Endothelial cell (in vitro differentiated cells): ENCODE results near the gene FOSB. TPM values are rescaled to one million over a fixed set of nuclear protein-coding genes. Genes with fewer than 3 reads are reported as not detected.
"Not testable (repeated sequence)": the region's sequence is repeated elsewhere in the genome, so short reads cannot be mapped to it uniquely, and the experiment has no call there.

ENCODE experiments used
- DNase-seq: peaks from one replicate; pipeline ENCODE4 v3.0.0; 2021; ENCODE audit warnings: low spot score
- H3K27ac Mint-ChIP-seq: one replicate; pipeline ENCODE4 v1.8.0; 2021; ENCODE audit warnings: mixed read lengths, inconsistent platforms; ENCODE audit not compliant: unreplicated experiment
- H3K27me3 Mint-ChIP-seq: one replicate; pipeline ENCODE4 v1.8.0; 2021; ENCODE audit warnings: mild to moderate bottlenecking, moderate library complexity, mixed read lengths, inconsistent platforms; ENCODE audit not compliant: unreplicated experiment
- H3K36me3 Mint-ChIP-seq: one replicate; pipeline ENCODE4 v1.8.0; 2021; ENCODE audit warnings: mild to moderate bottlenecking, low read depth, mixed read lengths, inconsistent platforms; ENCODE audit not compliant: unreplicated experiment
- H3K4me1 Mint-ChIP-seq: one replicate; pipeline ENCODE4 v1.8.0; 2021; ENCODE audit warnings: mild to moderate bottlenecking, mixed read lengths, inconsistent platforms; ENCODE audit not compliant: unreplicated experiment
- H3K4me3 Mint-ChIP-seq: one replicate; pipeline ENCODE4 v1.8.0; 2021; ENCODE audit warnings: mild to moderate bottlenecking, mixed read lengths, inconsistent platforms; ENCODE audit not compliant: unreplicated experiment
- H3K9me3 Mint-ChIP-seq: one replicate; pipeline ENCODE4 v1.8.0; 2021; ENCODE audit warnings: mixed read lengths, inconsistent platforms; ENCODE audit not compliant: unreplicated experiment
- CTCF ChIP-seq: fragments of 200-600 bp; sonication (generic); IDR thresholded peaks from one replicate; pipeline ENCODE4 v1.5.0; 2021; ENCODE audit warnings: antibody characterized with exemption; ENCODE audit not compliant: unreplicated experiment
- total RNA-seq: library from RNA; stranded (reverse); fragmentation: NEBNext Ultra II Directional; extraction: Animal tissue kit (Norgen Biotek cat#: 25700); gene quantifications from one replicate; pipeline ENCODE4 v1.2.1, GENCODE V29; 2021; ENCODE audit not compliant: unreplicated experiment

Gene FOSB
- total RNA-seq, 1 donor from 2014 or later = 64.2 TPM

DNA sequence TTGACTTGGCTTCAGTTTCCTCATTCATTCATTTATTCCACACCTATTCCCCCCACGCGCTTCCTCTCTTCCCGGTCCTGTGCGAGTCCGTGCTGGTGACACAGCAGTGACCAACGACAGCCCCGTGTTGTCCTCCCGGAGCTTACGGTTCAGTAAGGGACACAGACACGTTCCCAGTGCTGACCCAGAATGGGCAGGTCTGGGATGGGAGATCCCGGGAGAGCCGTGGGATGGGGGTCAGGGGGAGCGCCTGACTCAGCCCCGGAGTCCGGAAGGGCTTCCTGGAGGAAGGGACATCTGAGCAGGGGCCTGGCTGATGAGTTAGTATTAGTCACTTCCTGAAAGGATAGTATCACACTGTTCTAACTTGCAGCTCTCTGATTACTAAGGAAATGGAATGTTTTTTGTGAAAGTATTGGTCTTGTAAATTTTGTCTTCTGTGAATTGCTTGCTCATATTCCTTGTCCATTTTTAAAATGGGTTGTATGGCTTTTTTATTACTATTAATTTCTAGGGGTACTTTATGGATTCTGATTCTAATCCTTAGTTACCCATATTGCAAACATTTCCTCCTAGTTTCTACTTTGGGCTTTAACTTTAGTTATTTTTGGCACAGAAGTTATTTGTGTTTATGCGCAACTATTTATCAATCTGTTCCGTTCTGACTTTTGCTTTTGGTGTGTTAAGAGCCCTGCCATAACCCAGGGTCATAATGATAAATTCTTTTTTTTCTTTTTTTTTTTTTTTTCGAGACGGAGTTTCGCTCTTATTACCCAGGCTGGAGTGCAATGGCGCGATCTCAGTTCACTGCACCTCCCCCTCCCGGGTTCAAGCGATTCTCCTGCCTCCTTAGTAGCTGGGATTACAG lies 43.4 kb upstream of the FOSB start:
- Mint-ChIP-seq H3K9me3 (no peaks in the 10 kb centered on the region), H3K27me3 (peaks cover 10% of the 10 kb centered on the region), H3K4me3 (peak overlapping the region; percentile 94), H3K36me3 (peaks cover 6% of the 10 kb centered on the region), H3K4me1 (peaks cover 18% of the 10 kb centered on the region), H3K27ac (peak overlapping the region; percentile 89)
- no peak for TF ChIP-seq CTCF
- peak; percentile 53 for DNase-seq

- Mint-ChIP-seq H3K27ac (no peak overlapping the region), H3K4me3 (peak overlapping the region; percentile 70), H3K36me3 (no peaks in the 10 kb centered on the region), H3K9me3 (no peaks in the 10 kb centered on the region), H3K27me3 (peaks cover 2% of the 10 kb centered on the region), H3K4me1 (peaks cover 7% of the 10 kb centered on the region)
- peak; percentile 39 for TF ChIP-seq CTCF
- DNase-seq = peak; percentile 62
Measured at GRCh38 chr19:45428384-45429231, 39.2 kb upstream of the FOSB start.

GRCh38 chr19:45429896-45430295 lies 37.9 kb upstream of the FOSB start:
- H3K36me3 Mint-ChIP-seq, DNase-seq, H3K9me3 Mint-ChIP-seq, H3K4me1 Mint-ChIP-seq, H3K27me3 Mint-ChIP-seq, H3K27ac Mint-ChIP-seq, H3K4me3 Mint-ChIP-seq: not testable (repeated sequence)

DNA sequence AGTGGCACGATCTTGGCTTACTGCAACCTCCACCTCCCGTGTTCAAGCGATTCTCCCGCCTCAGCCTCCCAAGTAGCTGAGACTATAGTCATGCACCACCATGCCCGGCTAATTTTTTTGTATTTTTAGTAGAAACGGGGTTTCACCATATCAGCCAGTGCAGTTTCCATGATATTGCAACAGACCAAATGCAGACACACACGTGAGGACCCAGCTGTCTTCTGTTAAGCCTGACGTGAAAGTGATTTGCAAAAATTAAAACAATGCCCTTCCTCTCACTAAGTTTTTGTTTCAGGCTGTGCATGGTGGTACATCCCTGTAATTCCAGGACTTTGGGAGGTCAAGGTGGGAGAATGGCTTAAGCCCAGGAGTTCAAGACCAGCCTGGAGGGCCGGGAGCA lies 36.8 kb upstream of the FOSB start:
- not testable (repeated sequence) for H3K4me1 Mint-ChIP-seq, DNase-seq, H3K4me3 Mint-ChIP-seq, H3K27ac Mint-ChIP-seq, H3K27me3 Mint-ChIP-seq, H3K36me3 Mint-ChIP-seq, H3K9me3 Mint-ChIP-seq

DNA sequence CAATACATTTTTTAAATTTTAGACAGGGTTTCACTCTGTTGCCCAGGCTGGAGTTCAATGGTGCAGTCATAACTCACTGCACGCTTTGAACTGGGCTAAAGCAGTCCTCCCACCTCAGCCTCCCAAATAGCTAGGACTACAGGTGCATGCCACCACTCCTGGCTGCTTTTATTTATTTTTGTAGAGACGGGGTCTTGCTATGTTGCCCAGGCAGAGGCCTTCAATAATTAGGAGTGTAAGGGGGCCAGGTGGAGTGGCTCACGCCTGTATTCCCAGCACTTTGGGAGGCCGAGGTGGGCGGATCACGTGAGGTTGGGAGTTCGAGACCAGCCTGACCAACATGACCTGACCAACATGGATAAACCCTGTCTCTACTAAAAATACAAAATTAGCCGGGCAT lies 35.3 kb upstream of the FOSB start:
- H3K4me1 Mint-ChIP-seq, DNase-seq, H3K4me3 Mint-ChIP-seq, H3K36me3 Mint-ChIP-seq, H3K27ac Mint-ChIP-seq, H3K27me3 Mint-ChIP-seq, H3K9me3 Mint-ChIP-seq: not testable (repeated sequence)

DNA sequence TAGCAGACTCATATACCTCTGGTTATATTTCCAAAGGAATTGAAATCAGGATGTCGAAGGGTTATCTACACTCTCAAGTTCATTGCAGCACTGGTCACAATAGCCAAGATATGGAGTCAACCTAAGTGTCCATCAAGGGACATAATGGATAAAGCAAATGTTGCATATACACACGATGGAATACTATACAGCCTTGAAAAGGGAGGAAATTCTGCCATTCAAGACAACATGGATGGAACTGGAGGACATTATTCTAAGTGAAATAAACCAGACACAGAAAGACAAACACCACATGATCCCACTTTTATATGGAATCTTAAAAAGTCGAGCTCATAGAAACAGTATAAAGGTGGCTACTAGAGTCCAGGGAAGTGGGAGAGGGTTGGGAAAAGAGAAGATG lies 30.5 kb upstream of the FOSB start:
- peaks cover 15% of the 10 kb centered on the region for H3K4me1 Mint-ChIP-seq
- no peaks in the 10 kb centered on the region for H3K36me3 Mint-ChIP-seq
- H3K27me3 Mint-ChIP-seq = peaks cover 10% of the 10 kb centered on the region
- no peak overlapping the region for H3K4me3 Mint-ChIP-seq
- H3K9me3 Mint-ChIP-seq = no peaks in the 10 kb centered on the region
- TF ChIP-seq CTCF = no peak
- no peak overlapping the region for H3K27ac Mint-ChIP-seq
- no peak for DNase-seq
